Neural cell (in vitro differentiated cells): ENCODE data around the gene CLTCL1. TPM values are rescaled to one million over a fixed set of nuclear protein-coding genes. Genes with fewer than 3 reads are reported as not detected.

Experiments used
- H2AFZ ChIP-seq: fragments of 200-600, 300-800 bp; sonication (generic), shearing (Covaris generic); 2 replicates; pipeline ENCODE4 v1.6.0; 2014; ENCODE audit warnings: low read depth, mild to moderate bottlenecking, antibody characterized with exemption, low read length, moderate library complexity
- H3F3A ChIP-seq: fragments of 200-600 bp; shearing (Covaris generic); 2 replicates; pipeline ENCODE4 v1.6.1; 2016; ENCODE audit warnings: mild to moderate bottlenecking, moderate library complexity, mixed read lengths, antibody characterized with exemption, low read length; ENCODE audit not compliant: insufficient read depth, poor library complexity, severe bottlenecking
- H3K27ac ChIP-seq: fragments of 200-600, 300-800 bp; sonication (generic), shearing (Covaris generic); 2 replicates; pipeline ENCODE4 v1.5.1; 2014; ENCODE audit warnings: mild to moderate bottlenecking, low read length, moderate library complexity
- H3K27me3 ChIP-seq: fragments of 300-800, 200-600 bp; sonication (generic), shearing (Covaris generic); 2 replicates; pipeline ENCODE4 v1.6.0; 2014; ENCODE audit warnings: mild to moderate bottlenecking, low read depth, low read length, moderate library complexity; ENCODE audit not compliant: insufficient read depth
- H3K36me3 ChIP-seq: fragments of 300-800, 200-600 bp; sonication (generic), shearing (Covaris generic); 2 replicates; pipeline ENCODE4 v1.5.1; 2014; ENCODE audit warnings: mild to moderate bottlenecking, antibody characterized with exemption, low read length, moderate library complexity; ENCODE audit not compliant: insufficient read depth
- H3K4me2 ChIP-seq: fragments of 300-800, 200-600 bp; sonication (generic), shearing (Covaris generic); 2 replicates; pipeline ENCODE4 v1.6.0; 2014; ENCODE audit warnings: mild to moderate bottlenecking, low read length
- H3K4me3 ChIP-seq: fragments of 300-800, 200-600 bp; sonication (generic), shearing (Covaris generic); 2 replicates; pipeline ENCODE4 v1.5.1; 2014; ENCODE audit warnings: mild to moderate bottlenecking, low read length, moderate library complexity
- H3K79me2 ChIP-seq: fragments of 200-600 bp; shearing (Covaris generic); replicated peaks from 2 replicates; pipeline ENCODE4 v1.6.0; 2014; ENCODE audit warnings: mild to moderate bottlenecking, low read length, moderate library complexity; ENCODE audit not compliant: insufficient read depth
- H3K9ac ChIP-seq: fragments of 300-800, 200-600 bp; sonication (generic), shearing (Covaris generic); 2 replicates; pipeline ENCODE4 v1.6.1; 2016; ENCODE audit warnings: mild to moderate bottlenecking, low read length, mixed read lengths
- H3K9me2 ChIP-seq: fragments of 200-600 bp; shearing (Covaris generic); 2 replicates; pipeline ENCODE4 v1.6.1; 2016; ENCODE audit warnings: mild to moderate bottlenecking, low read length, mixed read lengths; ENCODE audit not compliant: insufficient read depth
- H3K9me3 ChIP-seq: fragments of 200-600, 300-800 bp; sonication (generic), shearing (Covaris generic); 2 replicates; pipeline ENCODE4 v1.6.1; 2016; ENCODE audit warnings: mild to moderate bottlenecking, mixed run types, low read length, moderate library complexity, mixed read lengths
- H4K20me1 ChIP-seq: fragments of 200-600 bp; shearing (Covaris generic); 2 replicates; pipeline ENCODE4 v1.6.1; 2016; ENCODE audit warnings: mild to moderate bottlenecking, mixed run types; ENCODE audit not compliant: insufficient read depth
- CTCF ChIP-seq: fragments of 450-650 bp; IDR thresholded peaks from 2 replicates; pipeline ENCODE4 v1.5.1; 2014; ENCODE audit warnings: antibody characterized with exemption, mild to moderate bottlenecking, moderate library complexity; ENCODE audit not compliant: poor library complexity, severe bottlenecking
- EP300 ChIP-seq: fragments of 450-650 bp; conservative IDR thresholded peaks from 2 replicates; pipeline ENCODE4 v1.6.1; 2014; ENCODE audit warnings: antibody characterized with exemption, mild to moderate bottlenecking, moderate library complexity; ENCODE audit not compliant: poor library complexity, severe bottlenecking
- MXI1 ChIP-seq: fragments of 450-650 bp; conservative IDR thresholded peaks from 2 replicates; pipeline ENCODE4 v1.6.1; 2014; ENCODE audit warnings: antibody characterized with exemption, mild to moderate bottlenecking; ENCODE audit not compliant: poor library complexity, severe bottlenecking
- RAD21 ChIP-seq: fragments of 450-650 bp; conservative IDR thresholded peaks from 2 replicates; pipeline ENCODE4 v1.6.1; 2014; ENCODE audit warnings: antibody characterized with exemption, mild to moderate bottlenecking, moderate library complexity
- SMC3 ChIP-seq: fragments of 450-650 bp; conservative IDR thresholded peaks from 2 replicates; pipeline ENCODE4 v1.6.1; 2014; ENCODE audit warnings: antibody characterized with exemption, mild to moderate bottlenecking, moderate library complexity; ENCODE audit not compliant: poor library complexity
- TAF1 ChIP-seq: IDR thresholded peaks from 2 replicates; pipeline ENCODE4 v1.6.1; 2012; ENCODE audit warnings: low read depth
- polyA plus RNA-seq: library from polyadenylated mRNA; depleted of rRNA; stranded (reverse); fragments of >200 nt; gene quantifications from 2 replicates; pipeline ENCODE4 v1.2.3, GENCODE V29; 2014
- TF ChIP-seq, protein P1 (sequence below): IDR thresholded peaks from 2 replicates; pipeline ENCODE4 v1.6.1; 2012; ENCODE audit warnings: borderline replicate concordance

CLTCL1 gene
- polyA plus RNA-seq, 1 donor from 2014 or later, result 7.8 TPM

GRCh38 chr22:19172213-19173046 lies 119.1 kb downstream of the CLTCL1 start:
- Histone ChIP-seq H3K27me3 (peaks cover 28% of the 10 kb centered on the region), H2AFZ (peak overlapping the region; percentile 96), H3K9ac (peak overlapping the region; percentile 88), H3F3A (no peaks in the 10 kb centered on the region), H3K36me3 (no peaks in the 10 kb centered on the region), H4K20me1 (no peaks in the 10 kb centered on the region), H3K9me3 (no peaks in the 10 kb centered on the region), H3K79me2 (peaks cover 13% of the 10 kb centered on the region), H3K4me2 (peak overlapping the region; percentile 66), H3K27ac (peak overlapping the region; percentile 82), H3K9me2 (no peaks in the 10 kb centered on the region), H3K4me3 (peak overlapping the region; percentile 99)
- TF ChIP-seq, protein P1, sequence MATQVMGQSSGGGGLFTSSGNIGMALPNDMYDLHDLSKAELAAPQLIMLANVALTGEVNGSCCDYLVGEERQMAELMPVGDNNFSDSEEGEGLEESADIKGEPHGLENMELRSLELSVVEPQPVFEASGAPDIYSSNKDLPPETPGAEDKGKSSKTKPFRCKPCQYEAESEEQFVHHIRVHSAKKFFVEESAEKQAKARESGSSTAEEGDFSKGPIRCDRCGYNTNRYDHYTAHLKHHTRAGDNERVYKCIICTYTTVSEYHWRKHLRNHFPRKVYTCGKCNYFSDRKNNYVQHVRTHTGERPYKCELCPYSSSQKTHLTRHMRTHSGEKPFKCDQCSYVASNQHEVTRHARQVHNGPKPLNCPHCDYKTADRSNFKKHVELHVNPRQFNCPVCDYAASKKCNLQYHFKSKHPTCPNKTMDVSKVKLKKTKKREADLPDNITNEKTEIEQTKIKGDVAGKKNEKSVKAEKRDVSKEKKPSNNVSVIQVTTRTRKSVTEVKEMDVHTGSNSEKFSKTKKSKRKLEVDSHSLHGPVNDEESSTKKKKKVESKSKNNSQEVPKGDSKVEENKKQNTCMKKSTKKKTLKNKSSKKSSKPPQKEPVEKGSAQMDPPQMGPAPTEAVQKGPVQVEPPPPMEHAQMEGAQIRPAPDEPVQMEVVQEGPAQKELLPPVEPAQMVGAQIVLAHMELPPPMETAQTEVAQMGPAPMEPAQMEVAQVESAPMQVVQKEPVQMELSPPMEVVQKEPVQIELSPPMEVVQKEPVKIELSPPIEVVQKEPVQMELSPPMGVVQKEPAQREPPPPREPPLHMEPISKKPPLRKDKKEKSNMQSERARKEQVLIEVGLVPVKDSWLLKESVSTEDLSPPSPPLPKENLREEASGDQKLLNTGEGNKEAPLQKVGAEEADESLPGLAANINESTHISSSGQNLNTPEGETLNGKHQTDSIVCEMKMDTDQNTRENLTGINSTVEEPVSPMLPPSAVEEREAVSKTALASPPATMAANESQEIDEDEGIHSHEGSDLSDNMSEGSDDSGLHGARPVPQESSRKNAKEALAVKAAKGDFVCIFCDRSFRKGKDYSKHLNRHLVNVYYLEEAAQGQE, result no peak
- TF ChIP-seq EP300, result no peak
- TF ChIP-seq RAD21, result no peak
- TF ChIP-seq CTCF, result no peak
- no peak for TF ChIP-seq MXI1

GRCh38 chr22:19169947-19170318 lies 121.6 kb downstream of the CLTCL1 start:
- no peaks in the 10 kb centered on the region for H3K9me2 ChIP-seq

More at GRCh38 chr22:19169947-19170318, 121.6 kb downstream of the CLTCL1 start:
- H3K27ac ChIP-seq, result no peak overlapping the region
- H4K20me1 ChIP-seq, result no peaks in the 10 kb centered on the region
- no peaks in the 10 kb centered on the region for H3K9me3 ChIP-seq
- no peak overlapping the region for H3K9ac ChIP-seq
- TF ChIP-seq MXI1 (no peak), EP300 (no peak), TAF1 (no peak), RAD21 (no peak), SMC3 (no peak)
- H2AFZ ChIP-seq, result no peak overlapping the region
- H3K36me3 ChIP-seq, result no peaks in the 10 kb centered on the region
- H3K4me2 ChIP-seq, result no peak overlapping the region
- H3F3A ChIP-seq, result no peaks in the 10 kb centered on the region
- no peak overlapping the region for H3K4me3 ChIP-seq
- peaks cover 13% of the 10 kb centered on the region for H3K79me2 ChIP-seq
- H3K27me3 ChIP-seq, result peaks cover 38% of the 10 kb centered on the region
